K562 (cell line): ENCODE results near the gene VPS26A. TPM values are rescaled to one million over a fixed set of nuclear protein-coding genes. Genes with fewer than 3 reads are reported as not detected.

Experiments
- JUN ChIP-seq, 2 experiments: sonication (generic) in 1 of 2; formaldehyde crosslinking in 1 of 2; IDR thresholded peaks; 2 replicates each; pipeline versions ENCODE4 v1.6.1 to v1.8.0; 2012 to 2022; ENCODE audit warnings: borderline replicate concordance in 2 of 2, mild to moderate bottlenecking in 2 of 2, improper control_type of control experiment in 1 of 2, low read depth in 1 of 2, low read length in 1 of 2, missing genetic modification reagents in 1 of 2
- LEF1 ChIP-seq: fragments of 450-650 bp; IDR thresholded peaks from 2 replicates; pipeline ENCODE4 v1.6.1; 2016; ENCODE audit warnings: mild to moderate bottlenecking
- MYC ChIP-seq, 2 experiments: fragments of 250-450 bp in 1 of 2; sonication (Bioruptor Pico) in 1 of 2; IDR thresholded peaks; 2 replicates each; pipeline versions ENCODE4 v1.5.1 to v1.6.1; 2012 to 2021; ENCODE audit warnings: low read depth in 2 of 2, borderline replicate concordance in 1 of 2, improper control_type of control experiment in 1 of 2, low read length in 1 of 2, mild to moderate bottlenecking in 1 of 2, moderate library complexity in 1 of 2
- POLR2AphosphoS5 ChIP-seq: IDR thresholded peaks from 2 replicates; pipeline ENCODE4 v1.6.1; 2011; ENCODE audit warnings: mild to moderate bottlenecking, low read depth, low read length, moderate library complexity; ENCODE audit not compliant: control insufficient read depth, insufficient read depth
- polyA plus RNA-seq, 8 experiments: library from polyadenylated mRNA; depleted of rRNA in 4 of 8; stranded (reverse) in 5 of 8; unstranded in 3 of 8; fragments of >200 nt; fragmentation: Nextera tagmentation in 2 of 8; fragmentation: Illumina TruSeq in 1 of 8; extraction: Ambion mirVana in 2 of 8; extraction: Trizol in 1 of 8; gene quantifications; 2 replicates each; pipeline versions ENCODE4 v1.2.1 to v1.2.3, GENCODE V29; 2011 to 2014; ENCODE audit warnings: inconsistent platforms in 1 of 8, missing spikeins in 1 of 8
- total RNA-seq, 7 experiments: library from RNA; depleted of rRNA in 6 of 7; stranded (reverse); fragments of >200 nt in 6 of 7; fragmentation: Illumina TruSeq in 2 of 7; extraction: Trizol in 2 of 7; gene quantifications; 2 replicates each; pipeline versions ENCODE4 v1.2.1 to v1.2.3, GENCODE V29; 2011 to 2021; ENCODE audit warnings: low replicate concordance in 1 of 7
- TF ChIP-seq, protein P1 (sequence below), 2 experiments: fragments of 450-650 bp; IDR thresholded peaks; 2 replicates each; pipeline ENCODE4 v1.6.1; 2018; ENCODE audit warnings: mild to moderate bottlenecking in 2 of 2, low read depth in 1 of 2; ENCODE audit not compliant: partially characterized antibody in 2 of 2
- TF ChIP-seq, protein P2 (sequence below): fragments of 200-800 bp; sonication (Bioruptor generic); IDR thresholded peaks from 2 replicates; pipeline ENCODE4 v1.6.1; 2017; ENCODE audit warnings: missing genetic modification characterization, missing compliant biosample characterization
- TF ChIP-seq, protein P3 (sequence below), 3 experiments: fragments of 200-800 bp in 1 of 3; fragments of 250-450 bp in 1 of 3; fragments of 450-650 bp in 1 of 3; sonication (Bioruptor Pico) in 1 of 3; sonication (Bioruptor generic) in 1 of 3; formaldehyde crosslinking in 1 of 3; IDR thresholded peaks; 2 replicates each; pipeline versions ENCODE4 v1.6.1 to v1.8.0; 2016 to 2022; ENCODE audit warnings: mild to moderate bottlenecking in 2 of 3, missing genetic modification characterization in 2 of 3, missing compliant biosample characterization in 1 of 3, moderate library complexity in 1 of 3
- TF ChIP-seq, protein P4 (sequence below): fragments of 450-650 bp; IDR thresholded peaks from 2 replicates; pipeline ENCODE4 v1.6.1; 2014; ENCODE audit warnings: low read depth, mild to moderate bottlenecking, moderate library complexity, borderline replicate concordance
- TF ChIP-seq, protein P5 (sequence below), 2 experiments: fragments of 450-650 bp in 1 of 2; sonication (generic) in 1 of 2; formaldehyde crosslinking in 1 of 2; IDR thresholded peaks in 1 of 2; conservative IDR thresholded peaks in 1 of 2; 2 replicates each; pipeline versions ENCODE4 v1.6.1 to v1.8.1; 2016 to 2023; ENCODE audit warnings: mild to moderate bottlenecking in 2 of 2, moderate library complexity in 2 of 2, inconsistent platforms in 1 of 2, missing genetic modification reagents in 1 of 2

VPS26A gene
- total and polyA plus RNA-seq, 9 of the 15 experiments (the other 6 are each of a cell fraction or from before 2014, with no cell fraction given), result 47.1 to 137 (median 69.3) TPM

DNA sequence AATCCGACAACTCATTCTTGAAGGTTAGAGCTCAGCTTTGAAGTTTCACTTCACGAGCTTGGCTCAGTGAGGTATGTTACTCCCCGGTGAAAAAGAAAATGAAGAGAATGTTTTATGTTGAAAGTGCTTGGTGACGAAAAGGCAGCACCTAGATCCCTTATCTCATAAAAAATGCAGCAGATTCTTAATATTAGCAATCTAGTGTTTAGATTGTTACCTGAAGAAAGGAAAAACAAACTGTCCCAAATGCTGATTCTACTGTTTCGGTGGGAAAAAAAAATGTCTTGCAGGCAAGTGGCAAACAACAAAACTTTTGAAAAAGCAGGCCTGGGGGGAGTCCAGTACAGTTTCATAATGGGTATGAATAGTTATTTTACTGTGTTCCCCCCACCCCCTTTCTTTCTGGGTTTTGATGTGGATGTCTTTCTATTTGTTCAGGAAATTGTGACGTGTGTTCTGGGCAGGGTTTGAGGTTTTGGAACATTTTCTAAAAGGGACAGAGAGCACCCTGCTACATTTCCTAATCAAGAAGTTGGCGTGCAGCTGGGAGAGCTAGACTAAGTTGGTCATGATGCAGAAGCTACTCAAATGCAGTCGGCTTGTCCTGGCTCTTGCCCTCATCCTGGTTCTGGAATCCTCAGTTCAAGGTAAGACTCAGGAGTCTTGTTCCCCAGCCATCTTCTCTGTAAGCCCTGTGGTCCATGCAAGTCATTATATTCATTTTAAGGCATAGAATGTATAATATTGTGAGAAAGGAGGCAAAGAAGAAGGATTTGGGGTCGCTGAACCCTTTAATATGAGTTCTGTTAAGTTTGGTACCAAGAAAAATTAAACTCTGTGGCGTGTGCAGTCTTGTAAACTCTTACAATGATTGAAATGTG lies 36.1 kb upstream of the VPS26A start, which contains the start of gene SRGN (continued):
- TF ChIP-seq, protein P1, sequence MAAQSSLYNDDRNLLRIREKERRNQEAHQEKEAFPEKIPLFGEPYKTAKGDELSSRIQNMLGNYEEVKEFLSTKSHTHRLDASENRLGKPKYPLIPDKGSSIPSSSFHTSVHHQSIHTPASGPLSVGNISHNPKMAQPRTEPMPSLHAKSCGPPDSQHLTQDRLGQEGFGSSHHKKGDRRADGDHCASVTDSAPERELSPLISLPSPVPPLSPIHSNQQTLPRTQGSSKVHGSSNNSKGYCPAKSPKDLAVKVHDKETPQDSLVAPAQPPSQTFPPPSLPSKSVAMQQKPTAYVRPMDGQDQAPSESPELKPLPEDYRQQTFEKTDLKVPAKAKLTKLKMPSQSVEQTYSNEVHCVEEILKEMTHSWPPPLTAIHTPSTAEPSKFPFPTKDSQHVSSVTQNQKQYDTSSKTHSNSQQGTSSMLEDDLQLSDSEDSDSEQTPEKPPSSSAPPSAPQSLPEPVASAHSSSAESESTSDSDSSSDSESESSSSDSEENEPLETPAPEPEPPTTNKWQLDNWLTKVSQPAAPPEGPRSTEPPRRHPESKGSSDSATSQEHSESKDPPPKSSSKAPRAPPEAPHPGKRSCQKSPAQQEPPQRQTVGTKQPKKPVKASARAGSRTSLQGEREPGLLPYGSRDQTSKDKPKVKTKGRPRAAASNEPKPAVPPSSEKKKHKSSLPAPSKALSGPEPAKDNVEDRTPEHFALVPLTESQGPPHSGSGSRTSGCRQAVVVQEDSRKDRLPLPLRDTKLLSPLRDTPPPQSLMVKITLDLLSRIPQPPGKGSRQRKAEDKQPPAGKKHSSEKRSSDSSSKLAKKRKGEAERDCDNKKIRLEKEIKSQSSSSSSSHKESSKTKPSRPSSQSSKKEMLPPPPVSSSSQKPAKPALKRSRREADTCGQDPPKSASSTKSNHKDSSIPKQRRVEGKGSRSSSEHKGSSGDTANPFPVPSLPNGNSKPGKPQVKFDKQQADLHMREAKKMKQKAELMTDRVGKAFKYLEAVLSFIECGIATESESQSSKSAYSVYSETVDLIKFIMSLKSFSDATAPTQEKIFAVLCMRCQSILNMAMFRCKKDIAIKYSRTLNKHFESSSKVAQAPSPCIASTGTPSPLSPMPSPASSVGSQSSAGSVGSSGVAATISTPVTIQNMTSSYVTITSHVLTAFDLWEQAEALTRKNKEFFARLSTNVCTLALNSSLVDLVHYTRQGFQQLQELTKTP (IDR thresholded peaks at IDR 0.05; ENCODE audit: low read depth in 1 of 2, partially characterized antibody in 2 of 2), result no peak
- TF ChIP-seq LEF1 (peak; percentile 9; the same call in 1 of the 2 replicates), MYC (IDR thresholded peaks at IDR 0.05; ENCODE audit: low read depth, low read length) (peak; percentile 41; the same call in 1 of the 2 replicates), MYC (CRISPR knock-in tag; IDR thresholded peaks at IDR 0.05; ENCODE audit: borderline replicate concordance, low read depth) (no peak), JUN (IDR thresholded peaks at IDR 0.05; ENCODE audit: borderline replicate concordance, low read depth, low read length) (0 out of 2 replicates have a peak, but pooled peaks have one; percentile 24), JUN (CRISPR knock-in tag; IDR thresholded peaks at IDR 0.05; ENCODE audit: borderline replicate concordance) (no peak), POLR2AphosphoS5 (peak; percentile 96)
- TF ChIP-seq, protein P2, sequence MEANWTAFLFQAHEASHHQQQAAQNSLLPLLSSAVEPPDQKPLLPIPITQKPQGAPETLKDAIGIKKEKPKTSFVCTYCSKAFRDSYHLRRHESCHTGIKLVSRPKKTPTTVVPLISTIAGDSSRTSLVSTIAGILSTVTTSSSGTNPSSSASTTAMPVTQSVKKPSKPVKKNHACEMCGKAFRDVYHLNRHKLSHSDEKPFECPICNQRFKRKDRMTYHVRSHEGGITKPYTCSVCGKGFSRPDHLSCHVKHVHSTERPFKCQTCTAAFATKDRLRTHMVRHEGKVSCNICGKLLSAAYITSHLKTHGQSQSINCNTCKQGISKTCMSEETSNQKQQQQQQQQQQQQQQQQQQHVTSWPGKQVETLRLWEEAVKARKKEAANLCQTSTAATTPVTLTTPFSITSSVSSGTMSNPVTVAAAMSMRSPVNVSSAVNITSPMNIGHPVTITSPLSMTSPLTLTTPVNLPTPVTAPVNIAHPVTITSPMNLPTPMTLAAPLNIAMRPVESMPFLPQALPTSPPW (CRISPR knock-in tag), result peak; percentile 75
- TF ChIP-seq, protein P3, sequence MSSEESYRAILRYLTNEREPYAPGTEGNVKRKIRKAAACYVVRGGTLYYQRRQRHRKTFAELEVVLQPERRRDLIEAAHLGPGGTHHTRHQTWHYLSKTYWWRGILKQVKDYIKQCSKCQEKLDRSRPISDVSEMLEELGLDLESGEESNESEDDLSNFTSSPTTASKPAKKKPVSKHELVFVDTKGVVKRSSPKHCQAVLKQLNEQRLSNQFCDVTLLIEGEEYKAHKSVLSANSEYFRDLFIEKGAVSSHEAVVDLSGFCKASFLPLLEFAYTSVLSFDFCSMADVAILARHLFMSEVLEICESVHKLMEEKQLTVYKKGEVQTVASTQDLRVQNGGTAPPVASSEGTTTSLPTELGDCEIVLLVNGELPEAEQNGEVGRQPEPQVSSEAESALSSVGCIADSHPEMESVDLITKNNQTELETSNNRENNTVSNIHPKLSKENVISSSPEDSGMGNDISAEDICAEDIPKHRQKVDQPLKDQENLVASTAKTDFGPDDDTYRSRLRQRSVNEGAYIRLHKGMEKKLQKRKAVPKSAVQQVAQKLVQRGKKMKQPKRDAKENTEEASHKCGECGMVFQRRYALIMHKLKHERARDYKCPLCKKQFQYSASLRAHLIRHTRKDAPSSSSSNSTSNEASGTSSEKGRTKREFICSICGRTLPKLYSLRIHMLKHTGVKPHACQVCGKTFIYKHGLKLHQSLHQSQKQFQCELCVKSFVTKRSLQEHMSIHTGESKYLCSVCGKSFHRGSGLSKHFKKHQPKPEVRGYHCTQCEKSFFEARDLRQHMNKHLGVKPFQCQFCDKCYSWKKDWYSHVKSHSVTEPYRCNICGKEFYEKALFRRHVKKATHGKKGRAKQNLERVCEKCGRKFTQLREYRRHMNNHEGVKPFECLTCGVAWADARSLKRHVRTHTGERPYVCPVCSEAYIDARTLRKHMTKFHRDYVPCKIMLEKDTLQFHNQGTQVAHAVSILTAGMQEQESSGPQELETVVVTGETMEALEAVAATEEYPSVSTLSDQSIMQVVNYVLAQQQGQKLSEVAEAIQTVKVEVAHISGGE (CRISPR knock-in tag; IDR thresholded peaks at IDR 0.05), result peak in 1 of 3 experiments; percentile 16; a peak in 1 of 6 replicates
- TF ChIP-seq, protein P4, sequence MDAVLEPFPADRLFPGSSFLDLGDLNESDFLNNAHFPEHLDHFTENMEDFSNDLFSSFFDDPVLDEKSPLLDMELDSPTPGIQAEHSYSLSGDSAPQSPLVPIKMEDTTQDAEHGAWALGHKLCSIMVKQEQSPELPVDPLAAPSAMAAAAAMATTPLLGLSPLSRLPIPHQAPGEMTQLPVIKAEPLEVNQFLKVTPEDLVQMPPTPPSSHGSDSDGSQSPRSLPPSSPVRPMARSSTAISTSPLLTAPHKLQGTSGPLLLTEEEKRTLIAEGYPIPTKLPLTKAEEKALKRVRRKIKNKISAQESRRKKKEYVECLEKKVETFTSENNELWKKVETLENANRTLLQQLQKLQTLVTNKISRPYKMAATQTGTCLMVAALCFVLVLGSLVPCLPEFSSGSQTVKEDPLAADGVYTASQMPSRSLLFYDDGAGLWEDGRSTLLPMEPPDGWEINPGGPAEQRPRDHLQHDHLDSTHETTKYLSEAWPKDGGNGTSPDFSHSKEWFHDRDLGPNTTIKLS, result 0 out of 2 replicates have a peak, but pooled peaks have one; percentile 51
- TF ChIP-seq, protein P5, sequence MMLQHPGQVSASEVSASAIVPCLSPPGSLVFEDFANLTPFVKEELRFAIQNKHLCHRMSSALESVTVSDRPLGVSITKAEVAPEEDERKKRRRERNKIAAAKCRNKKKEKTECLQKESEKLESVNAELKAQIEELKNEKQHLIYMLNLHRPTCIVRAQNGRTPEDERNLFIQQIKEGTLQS (IDR thresholded peaks at IDR 0.05), result no peak; the same call in 1 of the 2 replicates
- TF ChIP-seq, protein P5 (CRISPR knock-in tag; conservative IDR thresholded peaks at IDR 0.05), result no peak; the same call in 1 of the 2 replicates
